CD14-positive monocyte (primary cell): ENCODE data around the gene SLC17A4. TPM values are rescaled to one million over a fixed set of nuclear protein-coding genes. Genes with fewer than 3 reads are reported as not detected.

Source experiments
- DNase-seq, 3 donors: peaks; one replicate each; pipeline ENCODE4 v3.0.0-alpha.2; 2011 to 2022
- H2AFZ ChIP-seq: 2 replicates; pipeline ENCODE4 v1.6.0; 2012; ENCODE audit warnings: mild to moderate bottlenecking, low read depth, low read length, inconsistent platforms; ENCODE audit not compliant: insufficient read depth, poor library complexity, severe bottlenecking
- H3K27ac ChIP-seq, 2 donors: 1 replicate in 1 of 2; 2 replicates in 1 of 2; pipeline ENCODE4 v1.5.1; 2012 to 2013; ENCODE audit warnings: low read length in 2 of 2, control low read depth in 1 of 2, inconsistent platforms in 1 of 2, low read depth in 1 of 2, mild to moderate bottlenecking in 1 of 2
- H3K27me3 ChIP-seq, 2 donors: one replicate each; pipeline versions ENCODE4 v1.6.0 to v1.6.1; 2011 to 2013; ENCODE audit warnings: low read length in 2 of 2; ENCODE audit not compliant: control insufficient read depth in 2 of 2, insufficient read depth in 2 of 2
- H3K36me3 ChIP-seq, 2 donors: replicated peaks in 1 of 2; 1 replicate in 1 of 2; 2 replicates in 1 of 2; pipeline versions ENCODE4 v1.5.1 to v1.6.1; 2012 to 2013; ENCODE audit warnings: low read length in 2 of 2, control low read depth in 1 of 2, inconsistent platforms in 1 of 2, mild to moderate bottlenecking in 1 of 2; ENCODE audit not compliant: insufficient read depth in 2 of 2, control insufficient read depth in 1 of 2
- H3K4me1 ChIP-seq, 2 donors: 1 replicate in 1 of 2; 2 replicates in 1 of 2; pipeline versions ENCODE4 v1.5.1 to v1.6.1; 2012 to 2013; ENCODE audit warnings: low read length in 2 of 2, control low read depth in 1 of 2, inconsistent platforms in 1 of 2, mild to moderate bottlenecking in 1 of 2, moderate library complexity in 1 of 2; ENCODE audit not compliant: insufficient read depth in 2 of 2, control insufficient read depth in 1 of 2
- H3K4me2 ChIP-seq: replicated peaks from 2 replicates; pipeline ENCODE3; 2012; ENCODE audit warnings: low read length, moderate library complexity, mild to moderate bottlenecking; ENCODE audit not compliant: poor library complexity, severe bottlenecking; ENCODE audit errors: extremely low read depth
- H3K4me3 ChIP-seq, 3 experiments: fragments of 200-600 bp in 1 of 3; sonication (generic) in 1 of 3; replicated peaks in 1 of 3; 1 replicate in 2 of 3; 2 replicates in 1 of 3; pipeline ENCODE4 v1.5.1; 2011 to 2013; ENCODE audit warnings: low read length in 3 of 3, mild to moderate bottlenecking in 3 of 3, control low read depth in 2 of 3, low read depth in 2 of 3, inconsistent platforms in 1 of 3, moderate library complexity in 1 of 3
- H3K79me2 ChIP-seq: 2 replicates; pipeline ENCODE4 v1.6.0; 2012; ENCODE audit warnings: mild to moderate bottlenecking, control low read depth, inconsistent platforms, low read length, moderate library complexity; ENCODE audit not compliant: insufficient read depth
- H3K9ac ChIP-seq: 2 replicates; pipeline ENCODE4 v1.6.0; 2017; ENCODE audit warnings: low read length, mild to moderate bottlenecking; ENCODE audit not compliant: insufficient read depth, poor library complexity, severe bottlenecking
- H3K9me3 ChIP-seq, 2 donors: replicated peaks in 1 of 2; 1 replicate in 1 of 2; 2 replicates in 1 of 2; pipeline versions ENCODE4 v1.5.1 to v1.6.1; 2012 to 2013; ENCODE audit warnings: low read length in 2 of 2, control low read depth in 1 of 2; ENCODE audit not compliant: control insufficient read depth in 1 of 2, insufficient read depth in 1 of 2
- H4K20me1 ChIP-seq: 2 replicates; pipeline ENCODE4 v1.6.0; 2012; ENCODE audit warnings: mild to moderate bottlenecking, low read length, control low read depth, moderate library complexity; ENCODE audit not compliant: insufficient read depth
- H3K27ac Mint-ChIP-seq, 7 donors: one replicate each; pipeline ENCODE4 v1.8.0; 2020; ENCODE audit warnings: mild to moderate bottlenecking in 7 of 7, mixed read lengths in 7 of 7, moderate library complexity in 6 of 7, inconsistent platforms in 2 of 7
- H3K27me3 Mint-ChIP-seq, 3 donors: one replicate each; pipeline ENCODE4 v1.8.0; 2021 to 2022; ENCODE audit warnings: low read depth in 3 of 3, mild to moderate bottlenecking in 3 of 3, mixed read lengths in 3 of 3, moderate library complexity in 3 of 3, inconsistent platforms in 1 of 3
- H3K36me3 Mint-ChIP-seq, 2 donors: one replicate each; pipeline ENCODE4 v1.8.0; 2020; ENCODE audit warnings: mixed read lengths in 2 of 2, inconsistent platforms in 1 of 2, mild to moderate bottlenecking in 1 of 2
- H3K4me1 Mint-ChIP-seq: one replicate; pipeline ENCODE4 v1.8.0; 2020; ENCODE audit warnings: mild to moderate bottlenecking, mixed read lengths
- H3K4me3 Mint-ChIP-seq, 2 donors: one replicate each; pipeline ENCODE4 v1.8.0; 2020; ENCODE audit warnings: mild to moderate bottlenecking in 2 of 2, mixed read lengths in 2 of 2, moderate library complexity in 1 of 2
- H3K9me3 Mint-ChIP-seq, 7 donors: one replicate each; pipeline ENCODE4 v1.8.0; 2020 to 2022; ENCODE audit warnings: mixed read lengths in 7 of 7, mild to moderate bottlenecking in 6 of 7, moderate library complexity in 6 of 7, inconsistent platforms in 2 of 7
- WGBS: methylation state at CpG from one replicate; pipeline ENCODE4 v1.1.5; 2013; ENCODE audit warnings: missing lambda C conversion rate; ENCODE audit not compliant: insufficient coverage; 5-methylcytosine and 5-hydroxymethylcytosine counted together
- intact Hi-C, 2 donors: fragments of 100-400 bp; cut with micrococcal nuclease; formaldehyde crosslinking; loops; one replicate each; pipeline versions ENCODE4 v1.15.0 to v1.15.1; 2023
- polyA plus RNA-seq, 3 donors: library from polyadenylated mRNA; depleted of rRNA in 1 of 3; unstranded in 2 of 3; stranded (reverse) in 1 of 3; fragments of 300-500 nt in 2 of 3; fragments of >200 nt in 1 of 3; fragmentation: Illumina TruSeq in 2 of 3; gene quantifications; 1 replicate in 2 of 3; 2 replicates in 1 of 3; pipeline ENCODE4 v1.2.3, GENCODE V29; 2012 to 2021
- TF ChIP-seq, protein P1 (sequence below): fragments of 200-600 bp; IDR thresholded peaks from one replicate; pipeline ENCODE4 v1.8.0; 2022; ENCODE audit warnings: antibody characterized with exemption, mild to moderate bottlenecking

SLC17A4 gene
- polyA plus RNA-seq, 3 donors = not detected

GRCh38 chr6:25788305-25788922, 33.9 kb downstream of the SLC17A4 start:
- TF ChIP-seq, protein P1, sequence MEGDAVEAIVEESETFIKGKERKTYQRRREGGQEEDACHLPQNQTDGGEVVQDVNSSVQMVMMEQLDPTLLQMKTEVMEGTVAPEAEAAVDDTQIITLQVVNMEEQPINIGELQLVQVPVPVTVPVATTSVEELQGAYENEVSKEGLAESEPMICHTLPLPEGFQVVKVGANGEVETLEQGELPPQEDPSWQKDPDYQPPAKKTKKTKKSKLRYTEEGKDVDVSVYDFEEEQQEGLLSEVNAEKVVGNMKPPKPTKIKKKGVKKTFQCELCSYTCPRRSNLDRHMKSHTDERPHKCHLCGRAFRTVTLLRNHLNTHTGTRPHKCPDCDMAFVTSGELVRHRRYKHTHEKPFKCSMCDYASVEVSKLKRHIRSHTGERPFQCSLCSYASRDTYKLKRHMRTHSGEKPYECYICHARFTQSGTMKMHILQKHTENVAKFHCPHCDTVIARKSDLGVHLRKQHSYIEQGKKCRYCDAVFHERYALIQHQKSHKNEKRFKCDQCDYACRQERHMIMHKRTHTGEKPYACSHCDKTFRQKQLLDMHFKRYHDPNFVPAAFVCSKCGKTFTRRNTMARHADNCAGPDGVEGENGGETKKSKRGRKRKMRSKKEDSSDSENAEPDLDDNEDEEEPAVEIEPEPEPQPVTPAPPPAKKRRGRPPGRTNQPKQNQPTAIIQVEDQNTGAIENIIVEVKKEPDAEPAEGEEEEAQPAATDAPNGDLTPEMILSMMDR = peak; percentile 47
- Histone ChIP-seq H3K9ac (no peak overlapping the region), H3K4me2 (no peak overlapping the region), H4K20me1 (no peaks in the 10 kb centered on the region), H3K27me3 (no peaks in the 10 kb centered on the region), H3K79me2 (no peaks in the 10 kb centered on the region), H2AFZ (no peak overlapping the region), H3K4me1 (no peaks in the 10 kb centered on the region), H3K4me3 (no peak overlapping the region), H3K36me3 (no peaks in the 10 kb centered on the region), H3K9me3 (no peaks in the 10 kb centered on the region), H3K27ac (no peak overlapping the region)
- intact Hi-C loops = no loop called here
- Mint-ChIP-seq H3K4me1 (no peaks in the 10 kb centered on the region), H3K27ac (peak overlapping the region in 2 of 7 donors; percentile 31 to 54), H3K4me3 (no peak overlapping the region), H3K27me3 (no peaks in the 10 kb centered on the region), H3K9me3 (peaks cover 0 to 1% (median 0%) of the 10 kb centered on the region in 7 donors), H3K36me3 (no peaks in the 10 kb centered on the region)
- WGBS = 49% methylated on average over 4 of the region's 4 CpGs
- peak; percentile 11 to 22 (median 21) for DNase-seq

DNA sequence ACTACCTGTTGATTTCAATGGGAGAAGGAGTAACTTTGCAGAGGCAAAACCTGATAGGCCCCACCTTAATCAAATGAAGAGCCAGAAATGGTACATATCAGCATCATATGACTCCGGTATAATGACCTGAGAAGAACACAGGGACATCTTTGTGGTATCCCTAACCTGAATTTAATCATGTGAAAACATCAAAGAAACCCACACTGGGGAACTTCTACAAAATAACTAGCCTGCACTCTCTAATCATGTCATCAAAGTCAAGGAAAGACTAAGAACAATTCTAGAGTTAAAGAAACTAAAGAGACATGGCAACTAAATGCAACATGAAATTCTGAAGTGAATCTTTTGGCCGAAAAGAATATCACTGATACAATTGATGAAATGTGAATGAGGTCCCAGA, 34.9 kb downstream of the SLC17A4 start:
- DNase-seq = no peak
- Histone ChIP-seq H3K4me3 (no peak overlapping the region), H3K36me3 (no peaks in the 10 kb centered on the region), H2AFZ (no peak overlapping the region), H3K27me3 (no peaks in the 10 kb centered on the region), H3K27ac (no peak overlapping the region), H3K9ac (no peak overlapping the region), H4K20me1 (no peaks in the 10 kb centered on the region), H3K9me3 (no peaks in the 10 kb centered on the region), H3K4me2 (no peak overlapping the region), H3K4me1 (no peaks in the 10 kb centered on the region), H3K79me2 (no peaks in the 10 kb centered on the region)
- 100% methylated on average over 2 of the region's 2 CpGs for WGBS
- Mint-ChIP-seq H3K4me1 (no peaks in the 10 kb centered on the region), H3K4me3 (no peak overlapping the region), H3K36me3 (no peaks in the 10 kb centered on the region), H3K27ac (no peak overlapping the region), H3K9me3 (peaks cover 0 to 1% (median 0%) of the 10 kb centered on the region in 7 donors), H3K27me3 (no peaks in the 10 kb centered on the region)
- TF ChIP-seq, protein P1 = no peak
- intact Hi-C loops = no loop called here
